Sigmoid colon (tissue), 4 donors: ENCODE data around the gene VPS39.

ENCODE experiments used
- POLR2AphosphoS5 ChIP-seq, 4 donors: sonication (generic); formaldehyde crosslinking; IDR thresholded peaks; one replicate each; pipeline ENCODE4 v1.6.1; 2017; ENCODE audit warnings: antibody characterized with exemption in 4 of 4
- TF ChIP-seq, protein P1 (sequence below), 4 experiments: fragments of 450-650 bp in 3 of 4; fragments of 200-600 bp in 1 of 4; IDR thresholded peaks; one replicate each; pipeline ENCODE4 v1.5.1; 2016 to 2019; ENCODE audit warnings: antibody characterized with exemption in 4 of 4, mild to moderate bottlenecking in 3 of 4, moderate library complexity in 2 of 4

DNA sequence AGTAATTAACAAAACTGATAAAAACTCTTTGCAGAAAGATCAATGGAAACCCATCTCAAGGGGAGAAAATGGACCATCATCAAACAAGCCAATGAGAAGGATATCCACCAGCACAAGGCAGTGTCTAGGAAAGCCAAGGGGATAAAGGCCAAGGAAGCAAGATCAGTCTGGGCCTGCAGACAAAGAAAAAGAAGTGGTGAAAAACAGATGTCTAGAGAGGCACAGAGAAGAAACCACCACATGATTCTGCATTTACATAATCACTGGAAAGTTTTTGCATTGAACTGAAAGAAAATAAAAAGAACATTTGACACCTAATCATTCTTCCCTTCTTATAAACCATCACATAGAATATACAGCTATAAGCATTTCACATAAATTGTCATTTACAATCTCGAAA lies 23.0 kb upstream of the VPS39 start:
- no peak for TF ChIP-seq POLR2AphosphoS5 (IDR thresholded peaks at IDR 0.05)
- TF ChIP-seq, protein P1, sequence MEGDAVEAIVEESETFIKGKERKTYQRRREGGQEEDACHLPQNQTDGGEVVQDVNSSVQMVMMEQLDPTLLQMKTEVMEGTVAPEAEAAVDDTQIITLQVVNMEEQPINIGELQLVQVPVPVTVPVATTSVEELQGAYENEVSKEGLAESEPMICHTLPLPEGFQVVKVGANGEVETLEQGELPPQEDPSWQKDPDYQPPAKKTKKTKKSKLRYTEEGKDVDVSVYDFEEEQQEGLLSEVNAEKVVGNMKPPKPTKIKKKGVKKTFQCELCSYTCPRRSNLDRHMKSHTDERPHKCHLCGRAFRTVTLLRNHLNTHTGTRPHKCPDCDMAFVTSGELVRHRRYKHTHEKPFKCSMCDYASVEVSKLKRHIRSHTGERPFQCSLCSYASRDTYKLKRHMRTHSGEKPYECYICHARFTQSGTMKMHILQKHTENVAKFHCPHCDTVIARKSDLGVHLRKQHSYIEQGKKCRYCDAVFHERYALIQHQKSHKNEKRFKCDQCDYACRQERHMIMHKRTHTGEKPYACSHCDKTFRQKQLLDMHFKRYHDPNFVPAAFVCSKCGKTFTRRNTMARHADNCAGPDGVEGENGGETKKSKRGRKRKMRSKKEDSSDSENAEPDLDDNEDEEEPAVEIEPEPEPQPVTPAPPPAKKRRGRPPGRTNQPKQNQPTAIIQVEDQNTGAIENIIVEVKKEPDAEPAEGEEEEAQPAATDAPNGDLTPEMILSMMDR (IDR thresholded peaks at IDR 0.05), result no peak
